K562 (cell line): Measurements from ENCODE around the gene HAPLN3. TPM values are rescaled to one million over a fixed set of nuclear protein-coding genes. Genes with fewer than 3 reads are reported as not detected.

Experiments
- ATAC-seq: fragments of 200-7000 bp; cut with Tn5 transposase; 3 replicates; pipeline ENCODE4 v1.9.1; 2020; ENCODE audit warnings: moderate library complexity
- BruUV-seq: library from RNA; stranded (reverse); fragments of 400-500 nt; replicated peaks from 2 replicates; lab custom pipeline; 2021; lab: Mats Ljungman, UMichigan
- CTCF ChIA-PET: fragments of 300-600 bp; formaldehyde crosslinking; extraction: SDS; loops from one replicate; lab custom pipeline; 2021; ENCODE audit warnings: low intra/inter-chr PET ratio; lab: Yijun Ruan, JAX
- POLR2A ChIA-PET: fragments of 300-600, 350-650 bp; sonication (Branson Sonifier 250); formaldehyde crosslinking; extraction: SDS; loops from one replicate; lab custom pipeline; 2021; ENCODE audit warnings: antibody characterized with exemption, inconsistent platforms; lab: Yijun Ruan, JAX
- DNase-seq, 4 experiments: peaks; one replicate each; pipeline versions ENCODE4 v3.0.0 to v3.0.0-alpha.2; 2011 to 2018; ENCODE audit warnings: low spot score in 3 of 4, mixed read lengths in 3 of 4; ENCODE audit errors: extremely low read depth in 1 of 4
- FAIRE-seq: peaks from 2 replicates; lab custom pipeline; 2011; peaks lifted over from hg19 to GRCh38; lab: Jason Lieb, UNC
- H2AFZ ChIP-seq: 2 replicates; pipeline ENCODE4 v1.6.0; 2011; ENCODE audit warnings: low read depth, low read length, control low read depth, inconsistent platforms
- H3K27ac ChIP-seq: fragments of 200-600 bp; 3 replicates; pipeline ENCODE4 v1.8.0; 2011; ENCODE audit warnings: low read depth, mild to moderate bottlenecking, control low read depth, inconsistent platforms, low read length, moderate library complexity, mixed read lengths; ENCODE audit errors: extremely low read depth
- H3K27me3 ChIP-seq, 2 experiments: fragments of 300-600 bp in 1 of 2; 2 replicates in 1 of 2; 3 replicates in 1 of 2; pipeline versions ENCODE4 v1.6.0 to v1.8.0; 2011; ENCODE audit warnings: inconsistent platforms in 2 of 2, low read length in 2 of 2, mild to moderate bottlenecking in 1 of 2, mixed read lengths in 1 of 2, moderate library complexity in 1 of 2; ENCODE audit not compliant: control insufficient read depth in 2 of 2, insufficient read depth in 2 of 2
- H3K36me3 ChIP-seq: fragments of 300-600 bp; 3 replicates; pipeline ENCODE4 v1.8.0; 2011; ENCODE audit warnings: mild to moderate bottlenecking, low read length, inconsistent platforms; ENCODE audit not compliant: control insufficient read depth, insufficient read depth
- H3K4me1 ChIP-seq, 2 experiments: fragments of 200-600 bp in 1 of 2; replicated peaks in 1 of 2; 2 replicates in 1 of 2; 3 replicates in 1 of 2; pipeline versions ENCODE4 v1.5.1 to v1.8.0; 2011; ENCODE audit warnings: inconsistent platforms in 2 of 2, low read length in 2 of 2, mild to moderate bottlenecking in 1 of 2, mixed read lengths in 1 of 2, moderate library complexity in 1 of 2; ENCODE audit not compliant: control insufficient read depth in 2 of 2, insufficient read depth in 2 of 2
- H3K4me2 ChIP-seq: 2 replicates; pipeline ENCODE4 v1.6.1; 2011; ENCODE audit warnings: low read length, control low read depth, inconsistent platforms, mixed read lengths; ENCODE audit not compliant: insufficient read depth
- H3K4me3 ChIP-seq: fragments of 200-600 bp; sonication (generic), shearing (Covaris generic); 2 replicates; pipeline ENCODE4 v1.5.1; 2016; ENCODE audit warnings: control low read depth, inconsistent platforms
- H3K79me2 ChIP-seq: fragments of 200-600 bp; 3 replicates; pipeline ENCODE4 v1.8.0; 2011; ENCODE audit warnings: low read length, inconsistent platforms; ENCODE audit not compliant: control insufficient read depth, insufficient read depth
- H3K9ac ChIP-seq, 2 experiments: 2 replicates each; pipeline versions ENCODE4 v1.6.0 to v1.6.1; 2011; ENCODE audit warnings: low read depth in 2 of 2, low read length in 2 of 2, control low read depth in 1 of 2, inconsistent platforms in 1 of 2, mild to moderate bottlenecking in 1 of 2, mixed read lengths in 1 of 2; ENCODE audit not compliant: insufficient read depth in 1 of 2
- H3K9me1 ChIP-seq: one replicate; pipeline ENCODE4 v1.6.0; 2011; ENCODE audit warnings: inconsistent platforms, mild to moderate bottlenecking, low read length, moderate library complexity; ENCODE audit not compliant: control insufficient read depth, insufficient read depth
- H3K9me3 ChIP-seq: replicated peaks from 2 replicates; pipeline ENCODE4 v1.5.1; 2011; ENCODE audit warnings: low read depth, low read length, inconsistent platforms; ENCODE audit not compliant: control insufficient read depth, insufficient read depth
- H4K20me1 ChIP-seq: replicated peaks from 2 replicates; pipeline ENCODE4 v1.6.1; 2011; ENCODE audit warnings: low read length, inconsistent platforms, mixed read lengths; ENCODE audit not compliant: control insufficient read depth, insufficient read depth
- ARID3B ChIP-seq: fragments of 250-450 bp; sonication (Bioruptor Pico); IDR thresholded peaks from 2 replicates; pipeline ENCODE4 v1.4.0; 2020; ENCODE audit warnings: borderline replicate concordance
- BRCA1 ChIP-seq, 2 experiments: fragments of 450-650 bp in 1 of 2; sonication (generic) in 1 of 2; formaldehyde crosslinking in 1 of 2; IDR thresholded peaks; 2 replicates each; pipeline versions ENCODE4 v1.5.0 to v1.6.1; 2017 to 2020; ENCODE audit warnings: mild to moderate bottlenecking in 1 of 2, missing genetic modification reagents in 1 of 2
- ELF1 ChIP-seq: fragments of 200-800 bp; sonication (Bioruptor generic); IDR thresholded peaks from 2 replicates; pipeline ENCODE4 v1.6.1; 2016; ENCODE audit warnings: missing genetic modification characterization, missing compliant biosample characterization
- FIP1L1 ChIP-seq: fragments of 200-400 bp; formaldehyde crosslinking; IDR thresholded peaks from 2 replicates; pipeline ENCODE4 v1.6.1; 2018; ENCODE audit warnings: mild to moderate bottlenecking, low read depth, low read length; ENCODE audit not compliant: poor library complexity, severe bottlenecking
- JUND ChIP-seq, 2 experiments: IDR thresholded peaks; 2 replicates in 1 of 2; 3 replicates in 1 of 2; pipeline ENCODE4 v1.6.1; 2011; ENCODE audit warnings: borderline replicate concordance in 2 of 2, low read depth in 2 of 2, low read length in 2 of 2, improper control_type of control experiment in 1 of 2, missing biosample characterization in 1 of 2, missing genetic modification characterization in 1 of 2, missing genetic modification reagents in 1 of 2
- KAT8 ChIP-seq: fragments of 450-650 bp; IDR thresholded peaks from 2 replicates; pipeline ENCODE4 v1.6.1; 2016; ENCODE audit warnings: low read depth, mild to moderate bottlenecking
- STAT6 ChIP-seq: sonication (generic); formaldehyde crosslinking; IDR thresholded peaks from 2 replicates; pipeline ENCODE4 v1.8.1; 2023; ENCODE audit warnings: mild to moderate bottlenecking, missing genetic modification reagents
- TAF15 ChIP-seq: fragments of 200-400 bp; formaldehyde crosslinking; IDR thresholded peaks from 2 replicates; pipeline ENCODE4 v1.6.1; 2017; ENCODE audit warnings: mild to moderate bottlenecking, low read depth, low read length, moderate library complexity
- UBTF ChIP-seq, 2 experiments: IDR thresholded peaks; 2 replicates each; pipeline ENCODE4 v1.6.1; 2012; ENCODE audit warnings: improper control_type of control experiment in 2 of 2, low read depth in 2 of 2, low read length in 2 of 2, borderline replicate concordance in 1 of 2
- WHSC1 ChIP-seq: IDR thresholded peaks from one replicate; pipeline ENCODE4 v1.6.1; 2012; ENCODE audit warnings: low read length, control low read depth, inconsistent platforms
- ZFP1 ChIP-seq: fragments of 450-650 bp; formaldehyde crosslinking; IDR thresholded peaks from 2 replicates; pipeline ENCODE4 v1.4.0; 2020; ENCODE audit warnings: mild to moderate bottlenecking, mixed read lengths
- ZFP36 ChIP-seq: fragments of 150-350 bp; IDR thresholded peaks from 2 replicates; pipeline ENCODE4 v1.6.1; 2018; ENCODE audit warnings: low read length, low read depth; ENCODE audit not compliant: partially characterized antibody
- ZFX ChIP-seq: sonication (generic); formaldehyde crosslinking; IDR thresholded peaks from 2 replicates; pipeline ENCODE4 v1.8.0; 2022; ENCODE audit warnings: mild to moderate bottlenecking, missing genetic modification reagents, moderate library complexity
- ZNF324 ChIP-seq: fragments of 250-450 bp; sonication (Bioruptor Pico); IDR thresholded peaks from 2 replicates; pipeline ENCODE4 v1.4.0; 2020; ENCODE audit warnings: mild to moderate bottlenecking
- WGBS: fragments of 100-300 bp; shearing (Covaris generic); methylation state at CpG from one replicate; pipeline ENCODE4 v1.1.6; 2016; ENCODE audit warnings: low coverage, mixed read lengths; ENCODE audit not compliant: insufficient coverage; ENCODE audit errors: missing lambda C conversion rate; 5-methylcytosine and 5-hydroxymethylcytosine counted together
- in situ Hi-C: fragments of 300-500 bp; cut with MboI; formaldehyde crosslinking; loops from 4 replicates; pipeline ENCODE4 v1.15.0; 2018; ENCODE audit warnings: inconsistent platforms, mixed read lengths
- intact Hi-C: fragments of 100-400 bp; cut with micrococcal nuclease; formaldehyde crosslinking; loops from 2 replicates; pipeline ENCODE4 v1.14.2; 2022
- polyA plus RNA-seq, 8 experiments: library from polyadenylated mRNA; depleted of rRNA in 4 of 8; stranded (reverse) in 5 of 8; unstranded in 3 of 8; fragments of >200 nt; fragmentation: Nextera tagmentation in 2 of 8; fragmentation: Illumina TruSeq in 1 of 8; extraction: Ambion mirVana in 2 of 8; extraction: Trizol in 1 of 8; gene quantifications; 2 replicates each; pipeline versions ENCODE4 v1.2.1 to v1.2.3, GENCODE V29; 2011 to 2014; ENCODE audit warnings: inconsistent platforms in 1 of 8, missing spikeins in 1 of 8
- total RNA-seq, 7 experiments: library from RNA; depleted of rRNA in 6 of 7; stranded (reverse); fragments of >200 nt in 6 of 7; fragmentation: Illumina TruSeq in 2 of 7; extraction: Trizol in 2 of 7; gene quantifications; 2 replicates each; pipeline versions ENCODE4 v1.2.1 to v1.2.3, GENCODE V29; 2011 to 2021; ENCODE audit warnings: low replicate concordance in 1 of 7

The HAPLN3 gene
- total and polyA plus RNA-seq, 9 of the 15 experiments (the other 6 are each of a cell fraction or from before 2014, with no cell fraction given), result 0.04 to 2.4 (median 0.65) TPM

GRCh38 chr15:88912500-88912921, 17.2 kb upstream of the HAPLN3 start:
- FAIRE-seq, result peak; percentile 77
- no peaks in the 10 kb centered on the region for H3K27me3 ChIP-seq
- CTCF ChIA-PET, result no interaction called here
- peak; percentile 67 for ATAC-seq
- 3% methylated on average over 20 of the region's 20 CpGs for WGBS
- peaks cover 36% of the 10 kb centered on the region for H3K36me3 ChIP-seq
- H3K9ac ChIP-seq, result peak overlapping the region; percentile 75 to 95
- no peaks in the 10 kb centered on the region for H3K9me1 ChIP-seq
- intact Hi-C loops, result loop anchor here (5.0 kb wide), 1 partner anchor 75 kb away; no protein-coding TSS in a partner anchor
- POLR2A ChIA-PET, result interaction anchor here (0.7 to 1.3 kb wide), 5 partner anchors 8 to 414 kb away, joined by 3 to 5 read pairs (median 3); no protein-coding TSS in a partner anchor
- H3K9me3 ChIP-seq, result no peaks in the 10 kb centered on the region
- peaks cover 26 to 39% of the 10 kb centered on the region in 2 experiments; a peak in 4 of 5 replicates for H3K4me1 ChIP-seq
- BruUV-seq, result no TSS peak
- peak overlapping the region; percentile 74 for H3K27ac ChIP-seq
- H3K4me3 ChIP-seq, result peak overlapping the region; percentile 75
- H3K79me2 ChIP-seq, result peaks cover 31% of the 10 kb centered on the region
- H3K4me2 ChIP-seq, result peak overlapping the region; percentile 84
- peak; percentile 46 to 57 (median 50) for DNase-seq
- 0 out of 2 replicates have a peak, but pooled peaks cover 9% of the 10 kb centered on the region for H4K20me1 ChIP-seq
- in situ Hi-C loops, result loop anchor here (5.0 kb wide), 1 partner anchor 105 kb away; no protein-coding TSS in a partner anchor
- peak overlapping the region; percentile 91 for H2AFZ ChIP-seq
- TF ChIP-seq WHSC1 (no peak), FIP1L1 (peak; percentile 8), UBTF (IDR thresholded peaks at IDR 0.05; ENCODE audit: borderline replicate concordance in 1 of 2, low read depth in 2 of 2, low read length in 2 of 2) (peak; percentile 54 to 87; a peak in 3 of 4 replicates), ZFP36 (peak; percentile 56), ZFP1 (no peak), TAF15 (no peak), ZFX (CRISPR knock-in tag) (peak; percentile 36), ARID3B (CRISPR knock-in tag) (no peak), KAT8 (no peak), ZNF324 (CRISPR knock-in tag) (no peak), JUND (IDR thresholded peaks at IDR 0.05; ENCODE audit: borderline replicate concordance, low read depth, low read length) (no peak), JUND (tag; IDR thresholded peaks at IDR 0.05; ENCODE audit: borderline replicate concordance, low read depth, low read length) (no peak), STAT6 (0 out of 2 replicates have a peak, but pooled peaks have one; percentile 38), BRCA1 (IDR thresholded peaks at IDR 0.05) (no peak), BRCA1 (CRISPR knock-in tag; IDR thresholded peaks at IDR 0.05) (no peak), ELF1 (tag) (peak; percentile 23; the same call in 1 of the 2 replicates)
